Glomerular visceral epithelial cell (primary cell): ENCODE measurements around the gene ENO1.
"Not testable (repeated sequence)": the region's sequence is repeated elsewhere in the genome, so short reads cannot be mapped to it uniquely, and the experiment has no call there.

Experiments used
- DNase-seq: peaks from one replicate; pipeline ENCODE4 v3.0.0-alpha.2; 2016; ENCODE audit errors: extremely low spot score

ENO1 gene

GRCh38 chr1:8878448-8878697, at the start of gene ENO1:
Gene ENO1 (minus strand): TSS chr1:8878686. CDS start chr1:8874908, 3,778 bp downstream.
- DNase-seq: no peak

- no peak for DNase-seq
Measured at GRCh38 chr1:8926707-8927694, 48.5 kb upstream of the ENO1 start.

- DNase-seq: no peak
Measured at GRCh38 chr1:8925960-8926359, 47.5 kb upstream of the ENO1 start.

- DNase-seq: no peak
Measured at GRCh38 chr1:8925406-8925805, 46.9 kb upstream of the ENO1 start.

GRCh38 chr1:8922962-8923361, 44.5 kb upstream of the ENO1 start:
- no peak for DNase-seq

GRCh38 chr1:8917536-8917935, 39.0 kb upstream of the ENO1 start:
- DNase-seq: not testable (repeated sequence)

- DNase-seq: no peak
Measured at GRCh38 chr1:8915446-8915845, 37.0 kb upstream of the ENO1 start.

- no peak for DNase-seq
Measured at GRCh38 chr1:8914466-8914865, 36.0 kb upstream of the ENO1 start.

GRCh38 chr1:8913457-8913856, 35.0 kb upstream of the ENO1 start:
- no peak for DNase-seq

GRCh38 chr1:8911416-8912309, 33.2 kb upstream of the ENO1 start:
- DNase-seq: no peak

- DNase-seq: peak; percentile 37
Measured at GRCh38 chr1:8910914-8911313, 32.4 kb upstream of the ENO1 start.

GRCh38 chr1:8910331-8910730, 31.8 kb upstream of the ENO1 start:
- no peak for DNase-seq

- DNase-seq: no peak
Measured at GRCh38 chr1:8908388-8909151, 30.1 kb upstream of the ENO1 start.

- DNase-seq: no peak
Measured at GRCh38 chr1:8905582-8906191, 27.2 kb upstream of the ENO1 start.

- DNase-seq: peak; percentile 90
Measured at GRCh38 chr1:8903908-8904650, 25.6 kb upstream of the ENO1 start.

- DNase-seq: peak; percentile 37
Measured at GRCh38 chr1:8903410-8903809, 24.9 kb upstream of the ENO1 start.

GRCh38 chr1:8902765-8903164, 24.3 kb upstream of the ENO1 start:
- DNase-seq: peak; percentile 54

- not testable (repeated sequence) for DNase-seq
Measured at GRCh38 chr1:8900684-8901083, 22.2 kb upstream of the ENO1 start.

GRCh38 chr1:8899046-8899445, 20.6 kb upstream of the ENO1 start:
- no peak for DNase-seq

GRCh38 chr1:8898418-8898817, 19.9 kb upstream of the ENO1 start:
- not testable (repeated sequence) for DNase-seq

GRCh38 chr1:8897505-8897904, 19.0 kb upstream of the ENO1 start:
- not testable (repeated sequence) for DNase-seq
